GM12878 (cell line): ENCODE data around the gene GSK3A. TPM values are rescaled to one million over a fixed set of nuclear protein-coding genes. Genes with fewer than 3 reads are reported as not detected.

Experiments
- ATF3 ChIP-seq: IDR thresholded peaks from 2 replicates; pipeline ENCODE4 v1.6.1; 2011; ENCODE audit warnings: low read depth, mild to moderate bottlenecking, low read length, moderate library complexity, borderline replicate concordance; ENCODE audit errors: extremely low read depth
- CHD2 ChIP-seq: IDR thresholded peaks from 2 replicates; pipeline ENCODE4 v1.6.1; 2011; ENCODE audit warnings: low read depth, low read length, improper control_type of control experiment, borderline replicate concordance
- CREB1 ChIP-seq: IDR thresholded peaks from 2 replicates; pipeline ENCODE4 v1.6.1; 2012; ENCODE audit warnings: low read depth, mild to moderate bottlenecking, inconsistent platforms
- DPF2 ChIP-seq: fragments of 450-650 bp; IDR thresholded peaks from 2 replicates; pipeline ENCODE4 v1.6.1; 2017; ENCODE audit warnings: mild to moderate bottlenecking
- E2F4 ChIP-seq: IDR thresholded peaks from 2 replicates; pipeline ENCODE4 v1.6.1; 2012; ENCODE audit warnings: low read depth, low read length, improper control_type of control experiment
- EED ChIP-seq: sonication (generic); IDR thresholded peaks from 2 replicates; pipeline ENCODE4 v1.6.1; 2016; ENCODE audit warnings: antibody characterized with exemption, low read depth
- IKZF1 ChIP-seq: fragments of 450-650 bp; conservative IDR thresholded peaks from 2 replicates; pipeline ENCODE4 v1.6.1; 2017; ENCODE audit warnings: antibody characterized with exemption, mild to moderate bottlenecking
- LARP7 ChIP-seq: fragments of 450-650 bp; IDR thresholded peaks from 2 replicates; pipeline ENCODE4 v1.6.1; 2017; ENCODE audit warnings: mild to moderate bottlenecking
- MTA2 ChIP-seq: fragments of 450-650 bp; IDR thresholded peaks from 2 replicates; pipeline ENCODE4 v1.6.1; 2016; ENCODE audit warnings: low read depth, mild to moderate bottlenecking, moderate library complexity
- POLR2A ChIP-seq: IDR thresholded peaks from 2 replicates; pipeline ENCODE4 v1.6.1; 2011; ENCODE audit warnings: low read depth, mild to moderate bottlenecking, low read length
- POLR2AphosphoS5 ChIP-seq: IDR thresholded peaks from 2 replicates; pipeline ENCODE4 v1.6.1; 2011; ENCODE audit warnings: mild to moderate bottlenecking, low read length, inconsistent platforms
- RCOR1 ChIP-seq: conservative IDR thresholded peaks from 2 replicates; pipeline ENCODE4 v1.6.1; 2012; ENCODE audit warnings: low read depth, low read length, improper control_type of control experiment
- TCF3 ChIP-seq: IDR thresholded peaks from 2 replicates; pipeline ENCODE4 v1.6.1; 2012; ENCODE audit warnings: low read depth, mild to moderate bottlenecking, low read length, borderline replicate concordance; ENCODE audit not compliant: insufficient read depth
- YBX1 ChIP-seq: fragments of 450-650 bp; IDR thresholded peaks from 2 replicates; pipeline ENCODE4 v1.6.1; 2016; ENCODE audit warnings: antibody characterized with exemption
- ZBED1 ChIP-seq: IDR thresholded peaks from 2 replicates; pipeline ENCODE4 v1.6.1; 2016; ENCODE audit warnings: borderline replicate concordance
- ZBTB33 ChIP-seq: fragments of 450-650 bp; IDR thresholded peaks from 2 replicates; pipeline ENCODE4 v1.6.1; 2017; ENCODE audit warnings: mild to moderate bottlenecking
- ZNF592 ChIP-seq: fragments of 450-650 bp; IDR thresholded peaks from 2 replicates; pipeline ENCODE4 v1.6.1; 2017; ENCODE audit warnings: mild to moderate bottlenecking, moderate library complexity
- ZNF687 ChIP-seq: fragments of 450-650 bp; IDR thresholded peaks from 2 replicates; pipeline ENCODE4 v1.6.1; 2017; ENCODE audit warnings: mild to moderate bottlenecking, moderate library complexity
- polyA plus RNA-seq, 11 experiments: library from polyadenylated mRNA; depleted of rRNA in 4 of 11; unstranded in 6 of 11; stranded (reverse) in 5 of 11; fragments of >200 nt; fragmentation: Nextera tagmentation in 4 of 11; fragmentation: Illumina TruSeq in 1 of 11; extraction: Ambion mirVana in 4 of 11; extraction: Trizol in 1 of 11; gene quantifications; 1 replicate in 1 of 11; 2 replicates in 10 of 11; pipeline versions ENCODE4 v1.2.1 to v1.2.3, GENCODE V29; 2011 to 2016; ENCODE audit warnings: inconsistent platforms in 2 of 11, missing spikeins in 2 of 11, low read depth in 1 of 11
- total RNA-seq, 4 experiments: library from RNA; depleted of rRNA in 3 of 4; stranded (reverse); fragments of >200 nt in 3 of 4; fragmentation: Illumina TruSeq in 1 of 4; extraction: Trizol in 1 of 4; gene quantifications; 2 replicates each; pipeline versions ENCODE4 v1.2.1 to v1.2.3, GENCODE V29; 2013 to 2021

Gene GSK3A
- total and polyA plus RNA-seq, 10 of the 15 experiments (the other 5 are each of a cell fraction or from before 2014, with no cell fraction given), result 1.00 to 47.9 (median 15.2) TPM

GRCh38 chr19:42199440-42200115, 42.8 kb downstream of the GSK3A start (continued):
- TF ChIP-seq YBX1 (no peak), ZBED1 (no peak), LARP7 (peak; percentile 52; the same call in 1 of the 2 replicates), CHD2 (no peak), IKZF1 (peak; percentile 66; the same call in 1 of the 2 replicates), ATF3 (no peak), MTA2 (0 out of 2 replicates have a peak, but pooled peaks have one; percentile 19), ZNF592 (no peak), E2F4 (no peak), TCF3 (0 out of 2 replicates have a peak, but pooled peaks have one; percentile 70), DPF2 (peak; percentile 68; the same call in 1 of the 2 replicates), ZNF687 (peak; percentile 20; the same call in 1 of the 2 replicates), EED (peak; percentile 61; the same call in 1 of the 2 replicates), POLR2A (peak; percentile 74), RCOR1 (no peak), POLR2AphosphoS5 (0 out of 2 replicates have a peak, but pooled peaks have one; percentile 36), ZBTB33 (no peak), CREB1 (no peak)
